ENCODE results near the gene RITA1.

Gene RITA1

DNA sequence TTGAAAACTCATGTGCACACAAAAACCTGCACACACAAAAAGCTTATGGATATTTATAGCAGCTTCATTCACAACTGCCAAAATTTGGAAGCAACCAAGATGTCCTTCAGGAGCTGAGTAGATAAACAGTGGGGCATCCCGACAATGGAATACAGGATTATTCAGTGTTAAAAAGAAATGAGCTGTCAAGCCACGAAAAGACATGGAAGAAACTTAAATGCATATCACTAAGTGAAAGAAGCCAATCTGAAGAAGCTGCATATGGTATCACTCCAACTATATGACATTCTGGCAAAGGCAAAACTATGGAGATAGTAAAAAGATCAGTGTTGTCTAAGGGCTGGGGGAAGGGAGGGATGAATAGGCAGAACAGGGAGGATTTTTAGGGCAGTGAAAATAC is 30.5 kb downstream of the RITA1 start:
- DNase-seq (ENCODE audit: low read depth): no peak
- TF ChIP-seq CTCF (IDR thresholded peaks at IDR 0.05; ENCODE audit: low read depth, low read length, missing control alignments): no peak
- no peak overlapping the region for H3K4me3 ChIP-seq (ENCODE audit: low read depth, low read length)

DNA sequence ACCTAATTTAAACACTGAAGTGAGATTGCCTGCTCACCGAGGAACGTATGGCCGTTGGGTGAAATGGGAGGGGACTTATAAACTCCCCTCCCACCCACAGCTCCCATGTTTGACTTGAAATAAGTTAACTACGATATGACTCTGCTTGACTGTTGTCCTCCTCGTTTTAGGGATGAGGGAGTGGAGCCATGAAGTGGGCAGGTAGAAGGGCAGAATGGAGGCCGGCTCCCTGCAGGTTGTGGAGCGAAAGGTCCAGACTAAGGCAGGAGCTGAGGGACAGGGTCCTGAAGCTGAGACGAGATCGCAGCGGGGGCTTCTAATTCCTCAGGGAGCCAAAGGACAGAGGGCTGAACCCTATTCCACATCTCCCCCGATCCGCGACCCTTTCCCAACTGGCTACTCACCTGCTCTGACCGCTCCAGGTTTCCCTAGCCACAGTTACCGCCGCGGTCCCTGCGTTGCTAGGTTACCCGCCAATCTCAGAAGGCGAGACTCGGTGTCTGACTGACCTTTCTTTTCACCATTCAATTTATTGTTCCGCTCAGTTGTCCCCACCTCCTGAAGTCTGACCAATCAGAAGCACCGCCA is 35.2 kb downstream of the RITA1 start:
- TF ChIP-seq CTCF (IDR thresholded peaks at IDR 0.05; ENCODE audit: low read depth, low read length, missing control alignments): no peak
- DNase-seq (ENCODE audit: low read depth): no peak
- peak overlapping the region; percentile 64 for H3K4me3 ChIP-seq (ENCODE audit: low read depth, low read length)

DNA sequence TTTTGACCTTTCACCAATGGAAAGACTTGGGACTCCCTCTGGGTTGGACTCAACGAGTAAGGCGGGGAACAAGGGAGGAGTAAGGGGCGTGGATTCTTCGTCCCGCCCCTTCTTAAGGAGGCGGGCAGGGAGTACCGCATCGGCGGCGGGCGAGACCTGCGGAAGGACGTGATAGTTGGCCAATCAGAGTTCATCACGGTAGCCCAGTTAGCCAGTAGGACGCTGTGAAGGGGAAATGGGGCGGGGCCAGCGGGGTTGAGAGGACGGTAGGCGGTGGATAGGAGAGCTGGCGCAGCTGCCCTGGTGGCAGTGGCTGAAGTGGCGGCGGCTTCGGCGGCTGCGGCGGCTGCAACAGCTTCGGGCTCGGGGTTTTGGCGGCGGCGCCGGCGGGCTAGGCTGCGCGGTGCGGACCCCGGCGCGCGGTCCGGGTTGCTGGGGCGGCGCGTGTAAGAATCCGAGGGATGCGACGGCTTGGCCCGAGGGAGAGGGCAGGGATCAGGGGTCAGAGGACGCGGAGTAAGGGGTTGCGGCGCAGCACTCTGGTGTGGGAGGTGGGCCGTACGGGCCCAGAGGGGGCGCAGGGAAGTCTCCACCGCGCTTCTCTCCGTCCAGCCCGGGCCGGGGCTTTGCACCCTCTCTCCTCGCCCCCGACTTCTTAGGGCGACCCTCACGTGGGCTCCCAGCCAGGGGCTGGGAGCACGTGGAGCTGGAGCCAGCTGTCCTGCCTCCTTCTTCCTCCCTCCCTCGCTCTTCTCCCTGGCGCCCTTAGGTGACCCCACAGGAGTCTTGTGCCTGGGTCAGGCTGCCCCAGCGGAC is 35.9 kb downstream of the RITA1 start, which contains the start of gene TPCN1:
TSS of gene TPCN1 (plus strand) at position 284 of the 816 bp plus-strand sequence. CDS start 5,389 bp downstream, outside the sequence.
- H3K4me3 ChIP-seq (ENCODE audit: low read depth, low read length): peak within 1 kb of the TSS; percentile 97

DNA sequence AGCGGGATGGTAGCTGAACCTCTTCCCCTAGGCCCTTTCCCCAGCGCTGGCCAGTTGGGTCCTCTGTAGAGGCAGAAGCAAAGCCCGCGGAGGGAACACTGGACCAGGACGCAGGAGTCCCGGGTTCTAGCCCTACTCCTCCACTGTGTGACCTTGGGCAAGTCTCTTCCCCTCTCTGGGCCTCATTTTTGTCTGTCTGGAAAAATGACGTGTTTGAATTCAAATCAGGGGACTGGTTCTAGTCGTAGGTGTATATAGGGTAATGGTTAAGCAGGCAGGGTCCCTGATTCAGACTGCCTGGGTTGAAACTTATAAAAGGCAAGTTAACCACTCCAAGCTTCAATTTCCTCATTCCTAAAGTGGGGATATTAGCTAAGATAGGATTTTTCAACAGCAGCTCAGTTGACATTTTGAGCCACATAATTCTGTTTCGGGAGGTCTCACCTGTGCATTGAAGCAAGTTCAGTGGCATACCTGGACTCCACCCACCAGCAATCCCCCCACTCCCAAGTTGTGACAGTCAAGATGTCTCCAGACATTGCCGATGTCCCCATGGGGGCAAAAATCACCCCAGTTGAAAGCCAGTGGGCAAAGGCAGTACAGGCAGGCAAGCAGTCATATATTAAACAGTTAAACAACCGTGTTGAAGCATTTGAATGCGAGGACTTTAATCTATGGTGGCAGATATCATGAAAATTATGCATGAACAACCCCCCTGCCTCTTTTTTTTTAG is 36.6 kb downstream of the RITA1 start:
- DNase-seq (ENCODE audit: low read depth): no peak
- no peak for TF ChIP-seq CTCF (IDR thresholded peaks at IDR 0.05; ENCODE audit: low read depth, low read length, missing control alignments)
- peak overlapping the region; percentile 97 for H3K4me3 ChIP-seq (ENCODE audit: low read depth, low read length)

More for the DNA sequence above, 35.9 kb downstream of the RITA1 start, which contains the start of gene TPCN1:
- DNase-seq (ENCODE audit: low read depth): peak; percentile 100
- TF ChIP-seq CTCF (IDR thresholded peaks at IDR 0.05; ENCODE audit: low read depth, low read length, missing control alignments): no peak

DNA sequence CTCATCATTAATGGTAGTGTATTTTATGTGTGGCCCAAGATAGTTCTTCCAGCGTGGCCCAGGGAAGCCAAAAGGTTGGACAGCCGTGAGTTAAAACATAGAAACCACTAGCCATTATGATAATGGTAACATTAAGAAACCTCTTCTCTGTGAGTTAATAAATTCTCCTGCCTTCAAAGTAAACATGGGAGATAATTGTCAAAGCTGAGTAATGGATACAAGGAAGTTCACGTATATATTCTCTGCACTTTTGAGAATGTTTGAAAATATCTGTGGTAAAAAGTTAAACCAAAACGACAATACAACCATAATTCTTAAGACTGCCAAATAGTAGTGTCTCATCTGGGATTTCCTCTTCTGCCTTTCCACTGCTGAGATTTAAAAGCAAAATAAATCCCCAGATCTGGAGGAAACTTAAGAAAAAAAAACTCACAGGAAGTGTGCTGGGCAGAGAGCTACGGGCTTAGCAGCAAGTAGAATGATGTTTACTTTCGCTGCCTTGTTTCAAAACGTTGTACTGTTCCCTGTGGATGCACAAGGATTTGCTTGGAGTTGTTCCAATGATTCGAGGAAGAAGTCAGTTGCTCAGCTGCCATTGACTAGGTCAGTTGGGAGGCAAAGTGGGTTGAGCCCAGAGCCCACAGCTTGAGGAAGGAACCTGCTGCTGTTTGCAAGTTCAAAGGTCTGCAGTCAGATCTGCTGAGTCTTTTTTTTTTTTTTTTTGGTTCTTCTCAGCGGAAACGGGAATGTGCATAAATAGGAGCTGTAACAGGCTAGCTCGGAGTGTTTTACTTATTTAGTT is 37.4 kb downstream of the RITA1 start:
- no peak for TF ChIP-seq CTCF (IDR thresholded peaks at IDR 0.05; ENCODE audit: low read depth, low read length, missing control alignments)
- peak overlapping the region; percentile 97 for H3K4me3 ChIP-seq (ENCODE audit: low read depth, low read length)
- no peak for DNase-seq (ENCODE audit: low read depth)

DNA sequence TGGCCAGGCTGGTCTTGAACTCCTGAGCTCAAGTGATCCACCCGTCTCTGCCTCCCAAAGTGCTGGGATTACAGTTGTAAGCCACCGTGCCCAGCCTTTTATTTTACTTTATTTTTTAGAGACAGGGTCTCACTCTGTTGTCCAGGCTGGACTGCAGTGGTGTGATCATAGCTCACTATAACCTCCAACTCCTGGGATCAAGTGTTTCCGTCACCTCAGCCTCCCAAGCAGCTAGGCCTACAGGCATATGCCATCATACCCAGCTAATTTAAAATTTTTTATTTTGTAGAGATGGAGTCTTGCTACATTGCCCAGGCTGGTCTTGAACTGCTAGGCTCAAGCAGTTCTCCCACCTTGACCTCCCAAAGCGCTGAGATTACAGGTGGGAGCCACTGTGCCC is 39.4 kb downstream of the RITA1 start:
- no peak for TF ChIP-seq CTCF (IDR thresholded peaks at IDR 0.05; ENCODE audit: low read depth, low read length, missing control alignments)
- DNase-seq (ENCODE audit: low read depth): no peak
- H3K4me3 ChIP-seq (ENCODE audit: low read depth, low read length): no peak overlapping the region
